Activated naive CD4-positive, alpha-beta T cell treated with anti-CD3 and anti-CD28 coated beads, Interleukin-2, amount 50 U/mL, for 72 hours (primary cell): ENCODE results near the gene MYH16. TPM values are rescaled to one million over a fixed set of nuclear protein-coding genes. Genes with fewer than 3 reads are reported as not detected.
"Not testable (repeated sequence)": the region's sequence is repeated elsewhere in the genome, so short reads cannot be mapped to it uniquely, and the experiment has no call there.

Experiments used
- ATAC-seq, 2 donors: fragments of 150-1000 bp; cut with Tn5 transposase; 2 replicates each; pipeline ENCODE4 v1.10.0; 2021; ENCODE audit warnings: mild to moderate bottlenecking in 2 of 2, moderate library complexity in 2 of 2
- DNase-seq, 2 donors: peaks; one replicate each; pipeline ENCODE4 v3.0.0; 2021 to 2022; ENCODE audit warnings: low spot score in 2 of 2
- H3K27ac Mint-ChIP-seq, 2 donors: one replicate each; pipeline ENCODE4 v1.8.0; 2022; ENCODE audit warnings: mild to moderate bottlenecking in 2 of 2, mixed read lengths in 2 of 2
- H3K36me3 Mint-ChIP-seq, 2 donors: one replicate each; pipeline ENCODE4 v1.8.0; 2022; ENCODE audit warnings: mixed read lengths in 2 of 2
- H3K9me3 Mint-ChIP-seq, 2 donors: one replicate each; pipeline ENCODE4 v1.8.0; 2022; ENCODE audit warnings: mixed read lengths in 2 of 2
- total RNA-seq, 2 donors: library from RNA; stranded (reverse); gene quantifications; one replicate each; pipeline ENCODE4 v1.2.3, GENCODE V29; 2022

Gene MYH16
- total RNA-seq, 2 donors from 2014 or later, result 0.11 TPM; not detected in 1

DNA sequence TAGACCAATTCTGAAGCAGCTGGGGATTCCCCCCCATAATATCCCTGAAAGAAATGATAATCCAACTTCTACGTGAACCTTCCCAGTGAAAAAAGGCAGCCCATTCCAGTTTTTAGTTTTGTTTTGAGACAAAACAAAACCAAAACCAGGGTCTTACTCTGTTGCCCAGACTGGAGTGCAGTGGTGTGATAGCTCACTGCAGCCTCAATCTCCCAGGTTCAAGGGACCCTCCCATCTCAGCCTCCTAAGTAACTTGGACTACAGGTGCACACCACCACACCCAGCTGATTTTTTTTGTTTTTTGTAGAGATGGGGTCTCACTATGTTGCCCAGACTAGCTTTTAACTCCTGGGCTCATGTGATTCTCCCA, 40.5 kb downstream of the MYH16 start:
- no peaks in the 10 kb centered on the region for H3K9me3 Mint-ChIP-seq
- H3K36me3 Mint-ChIP-seq, result no peaks in the 10 kb centered on the region
- peak; percentile 38 to 39 for ATAC-seq
- no peak for DNase-seq
- no peak overlapping the region for H3K27ac Mint-ChIP-seq

DNA sequence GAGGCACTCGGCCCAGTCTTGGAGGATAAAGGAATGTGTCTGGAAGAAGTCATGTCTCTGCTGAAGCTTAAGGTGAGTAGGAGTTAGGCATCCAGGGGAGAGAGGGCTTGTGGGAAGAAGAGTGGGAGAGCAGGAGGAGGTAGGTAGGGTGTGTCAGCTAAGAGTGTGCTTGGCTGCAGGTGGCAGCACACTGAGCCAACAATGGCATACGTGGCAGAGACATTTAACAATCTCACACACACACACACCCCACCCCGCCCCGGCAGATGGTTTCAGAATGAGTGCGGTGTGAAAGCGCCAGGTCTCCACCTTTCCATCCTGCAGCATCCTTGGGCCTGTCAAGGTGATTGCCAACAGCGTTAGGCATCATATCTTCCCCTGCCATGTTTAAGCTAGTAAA, 41.9 kb downstream of the MYH16 start:
- H3K27ac Mint-ChIP-seq, result no peak overlapping the region
- no peaks in the 10 kb centered on the region for H3K36me3 Mint-ChIP-seq
- no peaks in the 10 kb centered on the region for H3K9me3 Mint-ChIP-seq
- DNase-seq, result peak in 1 of 2 donors; percentile 53
- peak; percentile 87 to 95 for ATAC-seq

DNA sequence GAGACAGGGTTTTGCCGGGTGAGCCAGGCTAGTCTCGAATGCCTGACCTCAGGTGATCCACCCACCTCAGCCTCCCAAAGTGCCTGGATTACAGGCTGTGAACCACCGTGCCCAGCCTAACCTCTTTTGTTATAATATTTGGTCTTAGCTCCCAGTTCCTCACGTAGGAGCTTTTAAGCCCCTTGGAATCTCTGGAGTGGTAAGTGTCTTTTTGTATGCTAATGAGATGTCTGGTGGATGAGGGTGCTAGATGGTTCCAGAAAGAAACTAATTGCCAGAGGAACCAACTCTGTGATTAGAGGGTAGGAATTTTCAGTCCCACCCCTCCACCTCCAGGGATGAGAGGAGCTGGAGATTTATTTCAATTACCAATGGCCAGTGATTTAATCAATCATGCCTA, 47.7 kb downstream of the MYH16 start:
- no peak for DNase-seq
- no peak for ATAC-seq
- Mint-ChIP-seq H3K27ac (no peak overlapping the region), H3K36me3 (no peaks in the 10 kb centered on the region), H3K9me3 (no peaks in the 10 kb centered on the region)

DNA sequence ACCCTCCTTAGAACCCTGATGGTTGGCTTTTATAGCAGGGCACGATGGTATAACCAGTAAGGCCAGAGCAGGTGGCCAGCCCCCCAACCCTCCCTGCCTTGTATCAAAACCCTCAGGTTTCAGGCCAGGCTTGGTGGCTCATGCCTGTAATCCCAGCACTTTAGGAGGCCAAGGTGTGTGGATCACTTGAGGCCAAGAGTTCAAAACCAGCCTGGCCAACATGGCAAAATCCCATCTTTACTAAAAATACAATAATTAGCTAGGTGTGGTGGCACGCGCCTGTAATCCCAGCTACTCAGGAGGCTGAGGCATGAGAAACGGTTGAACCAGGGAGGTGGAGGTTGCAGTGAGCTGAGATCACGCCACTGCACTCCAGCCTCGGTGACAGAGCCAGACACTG, 50.0 kb downstream of the MYH16 start:
- ATAC-seq, H3K9me3 Mint-ChIP-seq, DNase-seq, H3K27ac Mint-ChIP-seq: not testable (repeated sequence)
- H3K36me3 Mint-ChIP-seq, result peaks cover 10% of the 10 kb centered on the region in 2 donors

DNA sequence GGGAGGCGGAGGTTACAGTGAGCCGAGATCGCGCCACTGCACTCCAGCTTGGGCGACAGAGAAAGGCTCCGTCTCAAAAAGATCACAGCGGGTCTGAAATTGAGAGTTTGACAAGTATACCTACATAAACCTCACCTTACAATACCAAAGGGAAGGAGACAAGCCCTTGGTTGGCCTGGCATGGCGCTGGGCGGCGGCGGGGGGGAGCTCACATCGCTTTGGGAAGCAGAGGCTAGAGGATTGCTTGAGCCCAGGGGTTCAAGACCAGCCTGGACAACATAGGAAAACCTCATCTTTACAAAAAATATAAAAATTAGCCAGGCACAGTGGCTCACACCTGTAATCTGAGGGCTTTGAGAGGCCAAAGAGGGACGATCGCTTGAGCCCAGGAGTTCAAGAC, 51.9 kb downstream of the MYH16 start:
- no peak for ATAC-seq
- H3K27ac Mint-ChIP-seq, result peak overlapping the region; percentile 84 to 97
- H3K9me3 Mint-ChIP-seq, result no peaks in the 10 kb centered on the region
- peaks cover 10% of the 10 kb centered on the region in 2 donors for H3K36me3 Mint-ChIP-seq
- no peak for DNase-seq

DNA sequence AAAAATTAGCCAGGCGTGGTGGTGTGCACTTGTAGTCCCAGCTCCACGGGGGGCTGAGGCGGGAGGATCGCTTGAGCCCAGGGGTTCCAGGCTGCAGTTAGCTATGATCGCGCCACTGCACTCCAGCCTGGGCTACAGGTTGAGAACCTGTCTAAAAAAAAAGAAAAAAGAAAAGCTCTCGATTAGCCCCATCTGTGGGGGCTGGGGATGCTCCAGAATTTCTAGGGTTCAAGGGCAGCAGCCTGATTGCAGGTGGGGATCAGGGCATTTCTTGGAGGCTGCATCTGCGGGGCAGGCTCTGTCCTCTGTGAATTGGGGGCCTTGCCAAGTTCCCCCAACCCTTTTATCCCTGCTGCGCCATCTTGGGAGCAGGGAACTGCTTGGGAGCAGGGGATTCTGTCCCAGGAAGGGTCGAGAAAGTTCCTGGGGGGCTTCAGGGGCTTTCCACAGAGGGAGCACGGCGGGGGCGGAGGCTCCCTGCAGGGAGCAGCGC, 52.4 kb downstream of the MYH16 start:
- Mint-ChIP-seq H3K9me3 (no peaks in the 10 kb centered on the region), H3K36me3 (peaks cover 10% of the 10 kb centered on the region in 2 donors), H3K27ac (peak overlapping the region; percentile 84 to 97)
- DNase-seq (no peak), ATAC-seq (no peak)

DNA sequence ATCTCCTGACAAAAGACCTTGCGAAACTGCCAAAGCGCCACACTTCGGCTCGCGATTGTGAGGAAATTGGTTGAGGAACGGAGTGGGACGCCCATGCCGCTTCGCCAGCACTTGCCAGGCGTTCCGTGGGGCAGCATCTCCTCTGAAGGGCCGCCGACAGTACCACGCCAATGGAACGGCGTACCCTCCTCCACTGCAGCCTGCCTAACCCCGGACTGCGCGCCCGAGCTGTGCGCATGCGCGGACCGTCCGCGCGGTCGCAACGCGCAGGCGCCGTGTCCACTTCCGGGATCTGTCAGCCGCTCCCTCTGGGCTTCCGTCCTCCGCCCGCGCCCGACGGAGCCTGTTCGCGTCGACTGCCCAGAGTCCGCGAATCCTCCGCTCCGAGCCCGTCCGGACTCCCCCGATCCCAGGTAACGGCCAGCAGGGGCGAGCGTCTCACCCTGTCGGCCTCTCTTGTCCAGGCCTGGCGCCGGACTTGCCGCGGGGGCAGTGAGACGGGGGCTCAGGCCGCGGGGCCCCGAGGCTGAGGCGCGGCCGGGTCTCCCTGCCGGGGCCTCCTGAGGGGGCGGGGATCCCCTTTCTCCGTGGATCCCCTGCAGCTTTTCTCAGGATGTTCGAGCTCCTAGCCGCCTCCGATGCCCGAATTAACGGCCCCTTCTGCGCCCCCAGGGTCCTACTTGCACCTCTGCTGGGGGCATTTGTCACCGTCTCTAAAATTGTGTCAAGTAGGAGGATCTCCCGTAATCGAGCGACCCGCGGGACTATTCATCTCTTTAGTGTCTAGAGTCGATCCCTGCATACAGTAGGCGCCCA, 53.2 kb downstream of the MYH16 start, which contains the start of gene ARPC1A:
ARPC1A (plus strand) TSS at position 307 of the 816 bp plus-strand sequence. CDS start 7,456 bp downstream, outside the sequence.
- no peaks in the 10 kb centered on the region for H3K9me3 Mint-ChIP-seq
- peaks cover 10% of the 10 kb centered on the region in 2 donors for H3K36me3 Mint-ChIP-seq
- peak; percentile 92 to 93 for ATAC-seq
- DNase-seq, result peak; percentile 95 to 96
- peak within 1 kb of the TSS; percentile 84 to 97 for H3K27ac Mint-ChIP-seq

DNA sequence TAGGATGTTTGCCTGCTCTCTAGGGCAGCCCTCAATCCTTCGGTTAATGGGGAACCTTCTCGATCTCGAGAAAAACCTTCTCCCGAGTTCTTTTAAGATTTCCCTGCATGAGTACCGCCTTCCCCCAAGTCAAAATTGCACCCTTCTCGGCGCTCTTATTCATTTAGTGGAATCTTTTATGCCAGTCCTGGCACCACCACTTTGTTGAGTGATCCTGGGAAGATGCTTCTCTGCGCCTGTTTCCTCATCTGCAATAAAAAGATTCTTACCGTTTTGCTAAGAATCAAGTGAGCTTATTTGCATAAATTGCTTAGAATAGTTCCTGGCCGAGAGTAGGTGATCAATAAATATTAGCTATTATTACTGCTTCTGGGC, 53.8 kb downstream of the MYH16 start:
- peaks cover 10% of the 10 kb centered on the region in 2 donors for H3K36me3 Mint-ChIP-seq
- ATAC-seq, result no peak

DNA sequence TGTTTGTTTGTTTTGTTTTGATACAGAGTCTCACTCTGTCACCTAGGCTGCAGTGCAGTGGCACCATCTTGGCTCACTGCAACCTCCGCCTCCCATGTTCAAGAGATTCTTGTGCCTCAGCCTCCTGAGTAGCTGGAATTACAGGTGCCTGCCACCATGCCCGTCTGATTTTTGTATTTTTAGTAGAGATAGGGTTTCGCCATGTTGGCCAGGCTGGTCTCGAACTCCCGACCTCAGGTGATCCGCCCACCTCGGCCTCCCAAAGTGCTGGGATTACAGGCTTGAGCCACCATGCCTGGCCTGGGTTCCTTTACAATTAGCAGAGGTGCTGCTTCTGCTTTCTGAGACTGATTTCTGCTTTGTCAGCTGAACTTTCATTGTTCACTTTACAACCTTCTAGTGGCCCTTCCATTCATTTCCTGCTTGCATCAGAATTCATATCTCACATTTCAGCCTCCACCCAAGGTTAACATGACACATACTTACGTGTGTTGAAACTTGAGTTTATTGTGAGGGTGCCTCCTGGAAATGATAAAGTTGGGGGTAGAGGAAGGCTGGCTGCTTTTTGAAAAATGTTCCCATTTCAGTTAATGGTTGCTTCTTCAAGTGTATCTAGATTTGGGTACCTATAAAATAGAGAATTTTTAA, 57.8 kb downstream of the MYH16 start:
- DNase-seq, H3K9me3 Mint-ChIP-seq: not testable (repeated sequence)
- Mint-ChIP-seq H3K27ac (peak overlapping the region; percentile 79 to 92), H3K36me3 (peaks cover 10 to 14% of the 10 kb centered on the region in 2 donors)
- ATAC-seq, result peak; percentile 66 to 72

More for the DNA sequence above, 53.8 kb downstream of the MYH16 start:
- no peak for DNase-seq
- no peaks in the 10 kb centered on the region for H3K9me3 Mint-ChIP-seq
- H3K27ac Mint-ChIP-seq, result peak overlapping the region; percentile 81 to 97

DNA sequence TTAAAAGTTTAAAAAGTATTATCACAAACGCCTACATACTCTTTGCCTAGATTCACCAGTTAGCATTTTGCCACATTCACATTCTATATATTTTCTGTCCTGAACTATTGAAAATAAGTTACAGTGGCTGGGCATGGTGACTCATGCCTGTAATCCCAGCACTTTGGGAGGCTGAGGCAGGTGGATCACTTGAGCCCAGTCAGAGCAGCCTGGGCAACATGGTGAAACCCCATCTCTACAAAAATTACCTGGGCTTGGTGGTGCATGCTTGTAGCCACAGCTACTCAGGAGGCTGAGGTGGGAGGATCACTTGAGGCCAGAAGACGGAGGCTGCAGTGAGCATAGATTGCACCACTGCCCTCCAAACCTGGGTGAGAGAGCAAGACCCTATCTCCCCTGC, 58.4 kb downstream of the MYH16 start:
- Mint-ChIP-seq H3K27ac (peak overlapping the region; percentile 40 to 79), H3K9me3 (no peaks in the 10 kb centered on the region), H3K36me3 (peaks cover 10 to 16% of the 10 kb centered on the region in 2 donors)
- no peak for DNase-seq
- ATAC-seq, result peak; percentile 56 to 85

DNA sequence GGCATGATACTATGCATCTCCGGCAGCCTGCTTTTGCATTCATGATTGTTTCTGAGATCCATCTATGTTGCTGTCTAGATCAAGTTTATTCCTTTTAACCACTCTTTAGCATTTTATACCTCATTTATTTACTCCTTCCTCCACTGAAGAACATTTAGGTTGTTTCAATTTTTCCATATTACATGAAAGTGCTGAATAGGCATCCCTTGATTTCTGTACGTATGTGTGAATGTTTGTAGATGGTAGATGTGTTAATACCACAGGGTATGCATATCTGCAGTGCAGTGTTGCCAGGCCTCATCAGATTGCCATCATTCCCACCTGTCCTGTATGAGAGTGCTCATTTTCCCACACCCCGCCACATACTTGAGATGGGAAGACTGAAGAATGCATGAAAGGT, 67.0 kb downstream of the MYH16 start:
- Mint-ChIP-seq H3K36me3 (peaks cover 5 to 25% of the 10 kb centered on the region in 2 donors), H3K27ac (peak overlapping the region in 1 of 2 donors; percentile 19), H3K9me3 (no peaks in the 10 kb centered on the region)
- no peak for DNase-seq
- no peak for ATAC-seq

DNA sequence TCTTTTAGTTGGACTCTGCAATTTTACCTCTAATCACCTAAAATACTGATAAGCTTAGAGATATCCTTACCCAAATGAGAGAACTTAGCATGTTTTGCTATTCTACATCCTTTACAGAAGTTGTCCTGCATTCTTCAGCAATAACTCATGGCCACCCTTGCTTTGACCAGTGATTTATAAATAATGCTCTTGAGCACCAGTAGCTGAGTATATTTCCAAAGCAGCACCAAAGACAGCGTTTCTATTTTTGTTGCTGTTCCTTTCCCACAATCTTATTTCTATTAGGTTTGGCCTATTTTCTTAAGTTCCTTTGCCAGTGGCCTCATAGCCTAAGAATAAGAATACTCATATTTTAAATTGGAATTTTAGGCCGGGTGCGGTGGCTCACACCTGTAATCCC, 68.0 kb downstream of the MYH16 start:
- no peak overlapping the region for H3K27ac Mint-ChIP-seq
- peaks cover 5 to 19% of the 10 kb centered on the region in 2 donors for H3K36me3 Mint-ChIP-seq
- ATAC-seq (no peak), DNase-seq (no peak)
- H3K9me3 Mint-ChIP-seq, result no peaks in the 10 kb centered on the region

DNA sequence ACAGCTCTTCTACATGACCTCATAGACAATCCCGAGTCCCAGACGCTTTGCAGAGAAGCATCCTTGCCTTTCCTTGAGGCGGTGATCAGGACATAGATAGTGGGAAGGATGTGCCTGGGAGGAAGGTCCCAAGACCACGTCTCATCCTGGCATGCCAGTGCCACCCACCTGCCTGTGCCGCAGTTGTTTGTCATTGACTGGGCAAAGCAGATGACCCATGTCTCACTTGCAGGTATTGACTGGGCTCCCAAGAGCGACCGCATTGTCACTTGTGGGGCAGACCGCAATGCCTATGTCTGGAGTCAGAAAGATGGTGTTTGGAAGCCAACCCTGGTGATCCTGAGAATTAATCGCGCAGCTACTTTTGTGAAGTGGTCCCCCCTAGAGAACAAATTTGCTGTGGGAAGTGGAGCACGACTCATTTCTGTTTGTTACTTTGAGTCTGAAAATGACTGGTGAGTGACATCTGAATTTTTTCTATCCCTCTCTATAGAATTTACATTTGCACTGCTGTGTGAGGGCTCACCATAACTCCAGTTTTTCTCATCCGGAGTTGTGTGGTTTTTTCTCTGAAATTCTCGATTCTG, 71.5 kb downstream of the MYH16 start:
- Mint-ChIP-seq H3K27ac (no peak overlapping the region), H3K9me3 (no peaks in the 10 kb centered on the region), H3K36me3 (peaks cover 5 to 7% of the 10 kb centered on the region in 2 donors)
- ATAC-seq, result peak; percentile 28 to 65
- no peak for DNase-seq

DNA sequence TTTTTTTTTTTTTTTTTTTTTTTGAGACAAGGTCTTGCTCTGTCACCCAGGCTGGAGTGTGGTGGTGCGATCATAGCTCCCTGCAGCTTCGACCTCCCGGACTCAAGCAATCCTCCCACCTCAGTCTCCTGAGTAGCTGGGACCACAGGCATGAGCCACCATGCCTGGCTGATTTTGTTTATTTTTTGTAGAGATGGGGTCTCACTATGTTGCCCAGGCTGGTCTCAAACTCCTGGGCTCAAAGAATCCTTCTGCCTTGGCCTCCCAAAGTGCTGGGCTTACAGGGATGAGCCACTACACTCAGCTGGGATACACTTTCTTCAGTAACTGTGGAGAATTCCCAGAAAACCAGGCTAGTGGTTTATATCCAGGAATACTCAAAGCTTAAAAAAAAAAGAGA, 78.0 kb downstream of the MYH16 start:
- H3K27ac Mint-ChIP-seq, ATAC-seq, H3K36me3 Mint-ChIP-seq, H3K9me3 Mint-ChIP-seq, DNase-seq: not testable (repeated sequence)

DNA sequence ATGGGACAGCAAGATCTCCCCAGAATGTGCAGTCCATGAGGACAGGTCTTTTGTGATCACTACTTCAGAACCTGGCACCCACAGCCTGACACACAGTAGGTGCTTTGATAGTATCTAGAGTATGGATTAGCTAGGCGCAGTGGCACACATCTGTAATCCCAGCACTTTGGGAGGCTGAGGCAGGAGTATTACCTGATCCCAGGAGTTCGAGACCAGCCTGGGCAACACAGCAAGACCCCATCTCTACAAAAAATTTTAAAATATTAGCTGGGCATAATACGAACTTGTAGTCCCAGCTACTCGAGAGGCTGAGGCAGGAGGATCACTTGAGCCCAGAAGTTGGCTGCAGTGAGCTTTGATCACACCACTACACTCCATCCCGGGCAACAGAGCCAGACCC, 79.6 kb downstream of the MYH16 start:
- H3K9me3 Mint-ChIP-seq, result no peaks in the 10 kb centered on the region
- H3K27ac Mint-ChIP-seq, result no peak overlapping the region
- H3K36me3 Mint-ChIP-seq, result peaks cover 0 to 5% of the 10 kb centered on the region in 2 donors
- DNase-seq, result no peak
- no peak for ATAC-seq

DNA sequence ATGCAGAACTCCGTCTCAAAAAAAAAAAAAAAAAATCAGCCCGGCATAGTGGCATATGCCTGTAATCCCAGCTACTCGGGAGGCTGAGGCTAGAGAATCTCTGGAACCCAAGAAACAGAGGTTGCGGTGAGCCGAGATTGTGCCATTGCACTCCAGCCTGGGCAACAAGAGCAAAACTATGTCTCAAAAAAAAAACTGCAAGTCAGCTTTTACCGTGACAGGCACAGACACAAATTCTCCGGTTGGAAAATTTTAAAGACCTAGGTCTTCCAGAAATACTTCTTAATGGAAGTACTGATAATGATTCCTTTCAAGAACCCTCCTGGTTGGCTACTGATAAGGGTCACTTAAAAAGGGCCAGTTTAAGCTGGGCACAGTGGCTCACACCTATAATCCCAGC, 82.5 kb downstream of the MYH16 start:
- no peak for ATAC-seq
- H3K36me3 Mint-ChIP-seq, result peaks cover 10 to 14% of the 10 kb centered on the region in 2 donors
- H3K27ac Mint-ChIP-seq, result no peak overlapping the region
- no peak for DNase-seq
- no peaks in the 10 kb centered on the region for H3K9me3 Mint-ChIP-seq
